HEK293T (cell line): ENCODE results near the gene C19orf25.

Experiments used
- ARNT ChIP-seq: fragments of 450-650 bp; IDR thresholded peaks from 2 replicates; pipeline ENCODE4 v1.6.1; 2017; ENCODE audit warnings: mild to moderate bottlenecking
- BHLHE40 ChIP-seq: fragments of 450-650 bp; IDR thresholded peaks from 2 replicates; pipeline ENCODE4 v1.6.1; 2016; ENCODE audit warnings: mild to moderate bottlenecking, moderate library complexity, borderline replicate concordance
- ELF4 ChIP-seq: fragments of 450-650 bp; IDR thresholded peaks from 2 replicates; pipeline ENCODE4 v1.6.1; 2017; ENCODE audit warnings: antibody characterized with exemption
- FOXA1 ChIP-seq: fragments of 450-650 bp; IDR thresholded peaks from 2 replicates; pipeline ENCODE4 v1.6.1; 2016; ENCODE audit warnings: mild to moderate bottlenecking
- FOXK2 ChIP-seq: fragments of 450-650 bp; IDR thresholded peaks from 2 replicates; pipeline ENCODE4 v1.6.1; 2016; ENCODE audit warnings: mild to moderate bottlenecking
- FOXM1 ChIP-seq: fragments of 450-650 bp; IDR thresholded peaks from 2 replicates; pipeline ENCODE4 v1.6.1; 2017; ENCODE audit warnings: mild to moderate bottlenecking, borderline replicate concordance
- HDGF ChIP-seq: fragments of 450-650 bp; IDR thresholded peaks from 2 replicates; pipeline ENCODE4 v1.6.1; 2017; ENCODE audit warnings: antibody characterized with exemption, borderline replicate concordance
- L3MBTL2 ChIP-seq: fragments of 450-650 bp; conservative IDR thresholded peaks from 2 replicates; pipeline ENCODE4 v1.6.1; 2016; ENCODE audit warnings: mild to moderate bottlenecking
- PKNOX1 ChIP-seq: fragments of 450-650 bp; IDR thresholded peaks from 2 replicates; pipeline ENCODE4 v1.6.1; 2016
- SP1 ChIP-seq: fragments of 450-650 bp; IDR thresholded peaks from 2 replicates; pipeline ENCODE4 v1.6.1; 2017
- TARDBP ChIP-seq: fragments of 450-650 bp; IDR thresholded peaks from 2 replicates; pipeline ENCODE4 v1.6.1; 2016
- ZNF384 ChIP-seq: fragments of 450-650 bp; IDR thresholded peaks from 2 replicates; pipeline ENCODE4 v1.6.1; 2016

GRCh38 chr19:1496714-1497577 is 17.9 kb upstream of the C19orf25 start:
- TF ChIP-seq BHLHE40 (no peak), PKNOX1 (no peak), ELF4 (no peak), FOXA1 (no peak), FOXM1 (no peak), ZNF384 (no peak), HDGF (no peak), SP1 (no peak), ARNT (no peak), FOXK2 (no peak), TARDBP (no peak), L3MBTL2 (no peak)
